ENCODE data around the gene CSDE1.

Gene CSDE1

DNA sequence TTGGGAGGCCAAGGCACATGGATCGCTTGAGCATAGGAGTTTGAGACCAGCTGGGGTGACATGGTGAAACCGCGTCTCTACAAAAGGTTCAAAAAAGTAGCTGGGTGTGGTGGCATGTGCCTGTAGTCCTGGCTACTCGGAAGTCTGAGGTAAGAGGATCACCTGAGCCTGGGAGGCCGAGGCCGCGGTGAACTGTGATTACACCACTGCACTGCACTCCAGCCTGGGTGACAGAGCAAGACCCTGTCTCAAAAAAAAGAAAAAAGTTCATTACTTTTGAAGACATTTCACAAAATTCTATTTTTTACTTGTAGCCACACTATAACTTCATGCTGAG is 85.9 kb downstream of the CSDE1 start:
- no peak for DNase-seq
- intact Hi-C loops (cut with DNase I): no loop called here

DNA sequence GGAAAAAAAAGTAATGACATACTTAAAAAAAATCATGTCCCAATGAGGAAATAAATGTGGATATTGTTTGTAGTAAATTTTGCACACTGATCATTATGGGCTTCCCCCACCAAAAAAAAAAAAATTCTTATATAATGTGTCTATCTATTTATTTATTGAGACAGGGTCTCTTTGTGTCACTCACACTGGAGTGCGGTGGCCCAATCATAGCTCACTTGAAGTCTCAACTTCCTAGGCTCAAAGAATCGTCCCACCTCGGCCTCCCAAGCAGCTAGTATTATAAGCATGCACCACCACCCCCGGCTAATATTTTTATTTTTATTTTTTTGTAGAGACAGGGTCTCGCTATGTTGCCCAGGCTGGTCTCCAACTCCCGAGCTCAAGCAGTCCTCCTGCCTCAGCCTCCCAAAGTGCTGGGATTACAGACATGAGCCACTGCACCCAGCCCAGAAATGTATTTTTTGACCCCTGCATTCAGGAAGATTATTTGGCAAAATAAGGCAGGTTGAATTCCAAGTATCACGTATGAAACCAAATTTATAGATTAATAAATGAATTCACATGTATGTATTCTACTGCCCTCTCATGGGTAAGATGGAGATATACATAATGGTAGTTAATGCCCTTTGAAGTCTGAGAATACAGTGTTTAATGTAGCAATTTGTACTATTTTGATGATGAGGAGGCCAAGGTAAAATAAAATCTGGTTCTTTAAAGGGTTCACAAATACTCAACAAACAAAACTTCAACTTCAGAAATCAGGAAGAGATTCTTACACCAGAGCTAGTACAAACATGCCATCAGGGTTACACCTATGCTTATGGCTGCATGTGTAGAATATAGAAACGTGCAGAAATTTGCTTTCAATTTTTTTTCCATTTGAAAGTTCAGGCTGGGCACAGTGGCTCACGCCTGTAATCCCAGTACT is 86.5 kb downstream of the CSDE1 start:
- DNase-seq: no peak
- intact Hi-C loops (cut with DNase I): no loop called here

GRCh38 chr1:114670083-114671010 is 87.4 kb downstream of the CSDE1 start:
- intact Hi-C loops (cut with DNase I): no loop called here

GRCh38 chr1:114669562-114670082 is 88.2 kb downstream of the CSDE1 start, which contains the start of gene DENND2C:
TSS of gene DENND2C (minus strand) at chr1:114670049. CDS start at chr1:114625984, 44,065 bp downstream.
- intact Hi-C loops (cut with DNase I): no loop called here
- peak in 4 of 42 donors; percentile 2 to 23 (median 11) for DNase-seq

More at GRCh38 chr1:114670083-114671010, 87.4 kb downstream of the CSDE1 start:
- DNase-seq: peak; percentile 72 to 94 (median 89)

DNA sequence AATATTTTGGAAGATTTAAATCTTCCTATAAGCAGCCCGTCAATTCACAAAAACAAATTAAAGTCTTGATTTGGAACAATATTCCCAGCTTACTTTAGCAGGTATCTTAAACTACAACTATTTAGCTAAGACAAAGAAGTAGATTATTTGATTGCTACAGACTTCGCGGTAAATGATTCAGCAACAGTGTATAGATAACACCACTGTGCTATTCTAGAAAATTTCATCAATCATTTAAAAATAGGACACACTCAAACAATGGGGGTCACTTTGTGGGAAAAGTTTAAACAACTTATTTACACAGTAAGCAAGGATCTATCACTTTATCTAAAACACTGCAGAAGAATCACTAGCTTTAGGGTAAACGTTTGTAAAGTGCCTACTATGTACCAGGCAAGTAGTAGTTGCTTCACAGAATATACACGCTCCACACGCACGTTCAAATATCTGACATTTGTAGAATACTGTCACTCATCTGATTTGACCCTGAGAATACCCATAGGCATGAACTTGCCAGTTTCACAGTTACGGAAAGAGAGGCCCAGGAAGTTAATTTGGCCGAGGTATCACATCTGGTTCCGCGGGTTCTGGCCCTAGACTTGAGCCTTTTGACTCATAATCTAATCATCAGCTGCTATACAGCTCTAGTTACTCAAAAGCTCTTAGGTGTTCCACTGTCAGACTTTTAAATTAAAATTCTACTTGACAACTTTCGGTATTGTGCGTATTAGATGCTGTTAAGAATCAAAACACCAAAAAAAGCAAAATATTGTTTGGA is 88.8 kb downstream of the CSDE1 start:
- intact Hi-C loops (cut with DNase I): no loop called here
- no peak for DNase-seq

DNA sequence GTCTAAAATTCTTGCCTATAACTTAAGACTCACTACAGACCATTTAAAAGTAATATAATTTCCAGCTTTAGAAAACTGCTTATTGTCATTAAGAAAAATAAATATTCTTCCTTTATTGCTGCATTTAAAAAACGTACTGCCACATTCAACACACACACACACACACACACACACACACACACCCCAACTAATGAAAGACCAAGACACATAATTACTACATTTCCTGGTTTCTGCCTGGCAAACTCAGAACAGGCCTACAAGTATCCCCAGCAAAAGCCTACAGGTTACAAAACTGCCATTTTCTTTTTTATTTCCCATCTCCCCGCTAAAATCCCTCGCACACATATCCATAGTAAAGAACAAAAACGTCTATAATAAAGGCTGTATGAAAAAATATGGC is 89.4 kb downstream of the CSDE1 start:
- intact Hi-C loops (cut with DNase I): no loop called here
- no peak for DNase-seq

- intact Hi-C loops (cut with DNase I): no loop called here
- no peak for DNase-seq
These were observed 90.8 kb downstream of the CSDE1 start for GRCh38 chr1:114666954-114667353.
